ENCODE data around the gene MEPCE.
A peak's percentile ranks its signal among the peaks of the same experiment; 100 is the strongest.
"Not testable (repeated sequence)": the region's sequence is repeated elsewhere in the genome, so short reads cannot be mapped to it uniquely, and the experiment has no call there.

MEPCE gene

DNA sequence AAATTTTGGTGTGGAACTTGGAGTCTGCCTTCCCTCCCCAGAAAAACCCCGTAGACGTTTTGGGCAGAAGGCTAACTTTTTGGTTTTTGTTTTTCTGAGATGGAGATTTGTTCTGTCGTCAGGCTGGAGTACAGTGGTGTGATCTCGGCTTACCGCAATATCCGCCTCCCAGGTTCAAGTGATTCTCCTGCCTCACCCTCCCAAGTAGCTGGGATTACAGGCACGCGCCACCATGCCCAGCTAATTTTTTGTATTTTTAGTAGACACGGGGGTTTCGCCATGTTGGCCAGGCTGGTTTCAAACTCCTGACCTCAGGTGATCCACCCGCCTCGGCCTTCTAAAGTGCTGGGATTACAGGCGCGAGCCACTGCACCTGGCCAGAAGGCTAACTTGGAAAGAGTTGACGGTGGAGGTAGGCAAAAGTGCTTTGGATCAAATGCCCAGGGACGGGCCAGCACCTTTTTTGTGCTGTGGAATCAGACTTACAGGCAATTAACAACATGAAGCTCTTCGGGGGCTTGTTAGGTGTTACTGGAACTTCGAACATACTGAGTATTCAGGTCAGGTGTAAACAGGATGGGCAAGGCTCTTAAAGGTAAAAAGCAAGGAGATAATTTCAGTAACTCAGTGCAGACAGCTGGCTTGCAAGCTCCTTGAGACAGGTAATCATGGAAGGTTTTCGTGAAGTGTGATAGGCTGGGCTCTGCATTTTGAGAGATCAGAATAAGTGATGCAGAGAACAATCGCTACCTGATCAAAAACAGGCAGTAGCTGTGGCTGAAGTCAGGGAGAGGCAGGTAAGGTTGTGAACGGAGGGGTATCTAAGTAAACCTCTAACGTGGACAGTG lies 4.9 kb downstream of the MEPCE start:
- no peak for DNase-seq

DNA sequence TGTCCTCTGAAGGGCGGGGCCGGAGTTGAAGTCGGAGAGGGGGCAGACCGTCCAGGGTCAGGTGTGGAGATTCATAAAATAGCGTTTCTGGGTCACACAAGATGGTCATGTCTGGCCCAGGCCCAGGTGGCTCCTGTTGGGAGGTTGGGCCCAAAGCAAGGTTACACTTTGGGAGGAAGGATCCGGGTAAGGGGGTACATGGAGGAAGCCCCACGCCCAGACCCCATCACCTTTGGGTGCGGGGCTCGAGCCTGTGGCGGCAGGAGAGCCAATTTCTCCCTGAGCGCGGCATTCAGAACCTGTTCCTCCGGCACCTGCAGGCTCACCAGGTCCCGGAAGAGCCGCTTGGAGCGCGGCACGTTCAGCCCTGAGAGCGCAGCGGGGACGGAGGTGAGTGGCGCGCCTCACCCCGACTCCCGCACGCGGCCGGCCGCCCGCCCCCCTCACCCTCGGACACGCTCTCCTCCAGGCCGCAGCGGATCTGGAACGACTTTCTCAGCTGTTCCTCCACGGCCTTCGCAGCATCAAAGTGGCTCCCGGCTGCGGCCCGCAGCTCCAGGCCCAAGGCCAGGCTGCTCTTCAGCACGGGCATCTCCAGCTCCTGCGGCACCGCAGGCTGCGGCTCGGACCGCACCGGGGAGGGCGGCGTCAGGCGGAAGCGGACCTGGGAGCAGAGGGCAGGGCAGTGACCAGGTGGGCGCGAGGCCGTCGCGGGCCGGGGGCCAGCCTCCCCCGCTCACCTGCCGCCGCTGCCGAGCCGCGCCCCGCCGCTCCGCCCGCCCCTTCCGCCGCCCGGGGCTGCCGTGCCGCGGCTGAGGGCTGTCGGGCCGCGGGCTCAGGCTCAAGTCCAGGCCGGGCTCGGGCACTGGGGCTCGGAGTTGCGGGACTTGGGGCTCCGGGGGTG lies 6.0 kb downstream of the MEPCE start:
- peak; percentile 73 for DNase-seq

DNA sequence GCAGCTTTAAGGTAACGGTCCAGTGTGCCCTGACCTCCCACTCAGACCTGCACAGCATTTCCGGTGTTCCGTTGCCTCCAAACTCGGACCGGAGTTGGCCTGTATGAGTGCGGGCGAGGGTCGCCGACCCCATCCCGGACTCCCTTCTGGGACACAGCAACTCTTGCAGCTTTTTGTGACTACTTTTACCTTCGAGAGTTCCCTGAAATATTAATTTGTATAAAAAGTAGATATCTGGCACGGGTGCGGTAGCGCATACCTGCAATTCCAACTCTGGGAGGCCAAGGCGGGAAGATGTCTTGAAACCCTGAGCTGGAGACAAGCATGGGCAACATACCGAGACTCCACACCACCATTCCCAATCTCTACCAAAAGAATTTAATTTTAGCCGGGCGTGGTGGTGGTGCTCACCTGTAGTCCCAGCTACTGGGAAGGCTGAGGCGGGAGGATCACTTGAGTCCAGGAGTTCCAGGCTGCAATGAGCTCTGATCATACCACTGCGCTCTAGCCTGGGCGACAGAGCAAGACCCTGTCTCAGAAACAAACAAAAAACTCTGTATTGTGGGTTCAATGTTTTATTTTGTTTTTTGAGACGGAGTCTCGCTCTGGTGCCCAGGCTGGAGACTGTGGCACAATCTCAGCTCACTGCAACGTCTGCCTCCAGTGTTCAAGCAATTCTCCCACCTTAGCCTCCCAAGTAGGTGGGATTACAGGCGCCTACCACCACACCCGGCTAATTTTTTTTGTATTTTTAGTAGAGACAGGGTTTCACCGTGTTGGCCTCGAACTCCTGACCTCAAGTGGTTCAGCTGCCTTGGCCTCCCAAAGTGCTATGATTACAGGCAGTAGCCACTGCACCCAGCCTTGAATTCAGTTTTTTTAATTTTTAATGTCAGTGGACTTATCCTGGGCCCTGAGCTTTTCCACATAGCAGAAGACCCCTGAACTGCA lies 7.8 kb downstream of the MEPCE start:
- no peak for DNase-seq

DNA sequence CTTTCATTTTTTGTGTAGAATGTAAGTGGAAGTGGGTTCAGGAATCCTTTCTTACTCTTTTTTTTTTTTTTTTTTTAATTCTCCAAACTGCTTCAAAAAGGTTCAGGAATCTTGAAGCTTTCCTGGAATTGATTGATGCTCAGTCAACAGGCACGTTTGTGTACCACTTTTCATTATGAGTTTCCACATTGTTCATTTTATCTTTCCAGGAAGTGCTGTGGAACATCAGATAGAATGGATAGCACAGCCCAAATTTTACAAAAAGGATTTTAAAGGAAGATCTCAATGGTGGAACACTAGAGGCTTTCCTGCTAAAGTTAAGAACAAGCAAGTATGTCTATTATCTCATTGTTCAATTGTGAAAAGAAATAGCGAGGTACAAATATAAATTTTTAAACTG lies 8.5 kb downstream of the MEPCE start:
- DNase-seq: no peak

DNA sequence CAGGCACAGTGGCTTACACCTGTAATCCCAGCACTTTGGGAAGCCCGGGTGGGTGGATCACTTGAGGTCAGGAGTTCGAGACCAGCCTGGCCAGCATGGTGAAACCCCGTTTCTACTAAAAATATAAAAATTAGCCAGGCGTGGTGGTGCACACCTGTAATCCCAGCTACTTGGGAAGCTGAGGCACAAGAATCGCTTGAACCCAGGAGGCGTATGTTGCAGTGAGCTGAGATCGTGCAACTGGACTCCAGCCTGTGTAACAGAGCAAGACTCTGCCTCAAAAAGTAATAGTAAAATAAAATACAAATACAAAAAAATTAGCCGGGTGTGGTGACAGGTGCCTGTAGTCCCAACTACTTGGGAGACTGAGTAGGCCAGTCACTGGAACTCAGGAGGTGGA lies 9.1 kb downstream of the MEPCE start:
- not testable (repeated sequence) for DNase-seq

DNA sequence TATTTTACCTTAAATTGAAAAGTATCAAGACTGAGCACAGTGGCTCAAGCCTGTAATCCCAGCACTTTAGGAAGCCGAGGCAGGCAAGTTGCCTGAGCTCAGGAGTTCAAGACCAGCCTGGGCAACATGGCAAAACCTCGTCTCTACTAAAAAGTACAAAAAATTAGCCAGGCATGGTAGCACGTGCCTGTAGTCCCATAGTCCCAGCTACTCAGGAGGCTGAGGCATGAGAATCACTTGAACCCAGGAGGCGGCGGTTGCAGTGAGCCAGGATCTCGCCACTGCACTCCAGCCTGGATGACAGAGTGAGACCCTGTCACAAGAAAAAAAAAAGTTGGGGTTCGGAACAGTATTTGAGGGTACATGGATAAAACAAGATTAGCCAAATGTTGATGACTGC lies 9.6 kb downstream of the MEPCE start:
- not testable (repeated sequence) for DNase-seq

DNA sequence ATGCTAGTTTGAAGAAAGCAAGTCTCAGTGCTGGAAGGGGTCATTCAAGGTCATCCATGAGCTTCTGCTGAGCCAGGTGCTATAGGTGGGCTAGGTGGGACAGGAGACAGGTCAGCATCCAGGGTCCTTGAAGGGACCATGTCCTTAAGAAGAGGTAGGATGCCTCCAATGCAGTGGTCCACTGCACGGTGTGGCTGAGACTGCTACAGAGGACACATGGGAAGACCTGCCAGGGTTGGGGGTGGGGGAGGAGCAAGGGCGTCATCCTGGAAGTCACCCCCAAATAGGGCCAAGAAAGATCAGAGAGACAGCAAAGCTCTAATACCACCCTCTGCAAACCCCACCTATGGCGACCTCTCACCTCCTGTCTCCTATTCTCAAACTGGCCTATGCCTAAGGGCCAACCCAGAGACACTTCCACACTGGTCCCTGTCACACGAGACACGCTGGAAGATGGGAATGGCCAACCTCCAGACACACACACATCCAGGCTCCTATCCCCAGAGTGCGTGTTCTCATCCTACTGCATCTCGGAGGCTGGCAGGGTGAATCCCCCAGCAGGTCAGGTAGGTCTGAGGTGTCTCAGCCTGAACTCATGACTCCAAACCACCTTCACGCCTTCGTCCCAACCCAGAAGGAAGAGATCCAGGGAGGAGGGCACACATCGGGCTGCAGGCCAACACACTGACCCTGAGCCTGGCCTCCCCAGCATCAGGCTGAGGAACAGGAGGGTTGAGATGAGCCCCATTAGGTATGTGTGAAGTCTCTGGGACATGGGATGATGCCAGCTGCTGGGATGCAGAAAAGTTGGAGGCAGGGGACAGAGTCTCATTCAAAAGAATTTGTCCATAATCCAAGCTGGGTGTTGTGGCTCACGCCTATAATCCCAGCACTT lies 12.3 kb downstream of the MEPCE start:
- DNase-seq: no peak

DNA sequence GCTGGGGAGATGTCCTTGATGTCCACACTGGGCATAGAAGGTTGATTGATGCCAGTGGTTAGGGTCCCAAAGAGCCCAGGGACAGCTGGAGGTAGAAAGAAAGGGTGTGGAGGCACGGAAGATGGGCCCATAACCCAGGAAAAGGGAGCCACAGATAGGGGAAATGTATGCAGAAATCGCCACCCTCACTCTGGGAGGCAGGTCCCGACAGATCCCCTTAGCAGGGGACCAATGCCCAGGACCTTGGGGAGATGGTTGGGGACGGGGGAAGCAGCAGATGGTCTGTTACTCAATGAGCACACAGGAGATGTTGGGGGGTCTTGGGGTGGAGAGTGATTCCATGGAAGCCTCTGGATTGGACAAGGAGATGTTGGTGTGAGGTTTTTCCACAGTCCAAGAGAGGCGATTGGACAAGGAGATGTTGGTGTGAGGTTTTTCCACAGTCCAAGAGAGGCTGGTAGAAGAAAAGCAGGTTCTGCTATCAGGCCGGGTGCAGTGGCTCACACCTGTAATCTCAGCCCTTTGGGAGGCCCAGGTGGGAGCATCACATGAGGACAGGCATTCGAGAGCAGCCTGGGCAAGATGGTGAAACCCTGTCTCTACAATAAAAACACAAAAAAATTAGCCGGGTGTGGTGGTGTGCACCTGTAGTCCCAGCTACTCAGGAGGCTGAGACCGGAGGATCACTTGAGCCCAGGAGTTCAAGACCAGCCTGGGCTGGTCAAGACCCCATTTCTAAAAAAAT lies 13.6 kb downstream of the MEPCE start:
- DNase-seq: no peak

DNA sequence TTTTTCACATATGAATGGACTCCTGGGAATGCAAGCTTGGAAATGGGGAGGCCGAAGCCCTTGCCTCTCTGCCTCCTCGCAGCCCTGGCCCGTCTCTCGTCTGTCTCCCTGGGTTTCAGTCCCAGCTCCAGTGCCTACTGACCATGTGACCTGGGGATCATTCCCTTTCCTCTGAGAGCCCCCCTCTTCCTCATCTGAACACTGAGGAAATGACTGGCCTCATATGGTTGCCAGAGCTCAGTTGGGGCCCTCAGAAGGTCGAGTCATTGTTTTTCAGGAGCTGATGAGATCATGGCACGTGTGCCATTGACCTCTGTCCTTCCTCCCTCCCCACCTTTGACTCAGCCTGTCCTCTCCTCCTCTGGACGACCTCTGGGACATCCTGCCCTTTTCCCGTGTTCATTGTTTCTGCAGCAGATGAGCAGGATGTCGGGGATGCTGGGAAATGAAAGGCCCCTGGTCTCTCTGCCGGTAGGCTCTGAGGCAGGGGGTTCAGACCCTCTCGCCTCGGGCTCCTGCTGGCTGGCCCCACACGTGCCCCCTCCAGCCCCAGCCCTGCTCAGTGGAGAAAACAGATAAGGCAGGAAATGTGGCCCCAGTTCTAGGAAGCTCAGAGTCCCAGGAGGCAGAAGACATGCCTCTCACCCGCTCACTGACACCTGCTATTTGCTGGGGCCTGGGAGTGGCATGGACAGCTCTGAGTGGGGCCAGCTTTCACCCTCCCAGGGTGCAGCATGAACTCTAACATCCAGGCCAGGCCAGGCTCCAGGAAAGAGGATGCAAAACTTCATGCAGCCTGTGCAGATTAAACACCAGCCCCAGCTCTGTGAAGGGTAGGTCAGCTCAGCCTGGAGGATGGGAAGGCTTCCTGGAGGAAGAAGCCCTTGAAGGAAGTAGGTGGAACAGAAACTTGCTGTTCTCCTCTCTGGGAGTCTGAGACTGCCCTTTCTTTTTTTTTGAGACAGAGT lies 15.0 kb downstream of the MEPCE start:
- peak; percentile 51 for DNase-seq

DNA sequence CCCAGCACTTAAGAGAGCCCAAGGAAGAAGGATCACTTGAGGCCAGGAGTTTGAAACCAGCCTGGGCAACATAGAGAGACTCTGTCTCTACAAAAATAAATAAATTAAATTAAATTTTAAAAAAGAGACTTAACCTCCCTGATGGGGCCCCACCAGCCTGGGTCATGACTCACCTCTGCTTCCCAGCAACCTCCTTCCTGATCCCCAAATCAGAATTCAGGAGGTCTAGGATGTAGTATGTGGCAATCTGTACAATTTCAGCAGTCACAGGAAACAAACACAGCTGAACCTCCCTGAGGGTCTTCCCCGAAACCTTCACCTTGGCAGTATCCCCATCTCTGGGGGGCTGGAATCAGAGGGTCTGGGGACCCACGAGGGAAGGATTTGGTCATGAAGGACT lies 16.4 kb downstream of the MEPCE start:
- DNase-seq: no peak

DNA sequence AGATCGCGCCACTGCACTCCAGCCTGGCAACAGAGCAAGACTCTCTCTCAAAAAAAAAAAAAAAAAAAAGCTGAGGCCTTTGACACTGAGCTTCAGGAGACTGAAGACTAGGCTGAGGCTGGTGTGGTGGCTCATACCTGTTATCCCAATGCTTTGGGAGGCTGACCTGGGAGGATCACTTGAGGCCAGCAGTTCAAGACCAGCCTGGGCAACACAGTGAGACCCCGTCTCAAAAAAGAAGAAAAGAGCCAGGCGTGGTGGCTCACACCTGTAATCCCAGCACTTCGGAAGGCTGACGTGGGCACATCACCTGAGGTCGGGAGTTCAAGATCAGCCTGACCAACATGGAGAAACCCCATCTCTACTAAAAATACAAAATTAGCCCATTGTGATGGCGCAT lies 17.7 kb downstream of the MEPCE start:
- not testable (repeated sequence) for DNase-seq

DNA sequence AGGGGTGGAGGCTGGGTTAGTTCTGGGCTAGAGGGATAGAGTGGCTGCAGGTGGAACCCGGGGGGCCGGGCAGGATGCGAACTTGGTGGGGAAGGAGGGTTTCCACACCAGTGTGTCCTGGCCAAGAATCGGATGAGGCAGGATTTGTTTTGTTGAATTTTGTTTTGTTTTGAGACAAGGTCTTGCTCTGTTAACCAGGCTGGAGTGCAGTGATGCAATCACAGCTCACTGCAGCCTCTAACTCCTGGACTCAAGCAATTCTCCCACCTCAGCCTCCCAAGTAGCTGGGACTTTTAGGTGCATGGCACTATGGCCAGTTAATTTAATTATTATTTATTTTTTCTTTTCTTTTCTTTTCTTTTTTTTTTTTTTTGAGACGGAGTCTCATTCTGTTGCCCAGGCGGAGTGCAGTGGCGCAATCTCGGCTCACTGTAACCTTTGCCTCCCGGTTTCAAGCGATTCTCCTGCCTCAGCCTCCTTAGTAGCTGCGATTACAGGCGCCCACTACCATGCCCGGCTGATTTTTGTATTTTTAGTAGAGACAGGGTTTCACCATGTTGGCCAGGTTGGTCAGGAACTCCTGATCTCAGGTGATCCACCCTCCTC lies 19.7 kb downstream of the MEPCE start:
- DNase-seq: no peak

DNA sequence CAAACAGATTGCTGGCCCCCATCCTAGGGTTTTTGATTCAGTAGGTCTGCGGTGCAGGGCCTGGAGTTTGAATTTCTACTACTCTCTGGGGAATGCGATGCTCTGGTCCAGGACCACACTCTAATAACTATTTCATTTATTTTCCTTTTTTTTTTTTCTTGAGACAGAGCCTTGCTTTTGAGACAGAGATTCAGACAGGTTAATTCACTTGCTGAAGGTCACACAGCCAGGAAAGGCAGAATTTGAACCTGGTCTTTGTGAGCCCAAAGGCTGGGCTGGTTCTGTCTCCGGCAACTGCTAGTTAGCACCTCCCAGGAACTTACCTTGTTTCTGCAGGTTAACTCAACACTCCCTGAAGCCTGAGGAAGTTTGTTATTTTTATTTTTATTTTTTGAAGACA lies 22.9 kb downstream of the MEPCE start:
- DNase-seq: no peak

DNA sequence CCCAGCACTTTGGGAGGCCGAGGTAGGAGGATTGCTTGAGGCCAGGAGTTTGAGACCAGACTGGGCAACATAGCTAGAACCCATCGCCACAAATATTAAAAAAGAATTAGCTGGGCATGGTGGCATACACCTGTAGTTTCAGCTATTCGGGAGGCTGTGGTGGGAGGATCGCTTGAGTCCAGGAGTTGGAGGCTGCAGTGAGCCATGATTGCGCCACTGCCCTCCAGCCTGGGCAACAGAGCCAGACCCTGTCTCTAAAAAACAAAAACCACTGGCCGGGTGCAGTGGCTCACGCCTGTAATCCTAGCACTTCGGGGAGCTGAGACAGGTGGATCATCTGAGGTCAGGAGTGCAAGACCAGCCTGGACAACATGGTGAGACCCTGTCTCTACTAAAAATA lies 24.2 kb downstream of the MEPCE start:
- not testable (repeated sequence) for DNase-seq

DNA sequence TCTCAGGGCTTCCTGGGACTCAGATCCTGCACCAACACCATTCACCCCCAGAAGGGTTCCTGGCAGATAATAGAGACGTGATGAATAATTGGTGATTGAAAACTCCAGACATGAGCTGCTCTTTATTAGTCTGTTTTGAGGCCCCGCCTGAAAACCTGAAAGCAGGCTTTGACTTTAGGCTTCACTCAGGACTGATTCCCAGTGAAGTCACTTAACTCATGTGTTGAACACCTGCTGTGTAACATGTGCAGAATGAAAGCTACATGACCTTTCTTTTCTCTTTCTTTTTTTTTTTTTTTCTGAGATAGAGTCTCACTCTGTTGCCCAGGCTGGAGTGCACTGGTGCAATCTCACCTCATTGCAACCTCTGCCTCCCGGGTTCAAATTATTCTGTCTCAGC lies 25.6 kb downstream of the MEPCE start:
- no peak for DNase-seq

DNA sequence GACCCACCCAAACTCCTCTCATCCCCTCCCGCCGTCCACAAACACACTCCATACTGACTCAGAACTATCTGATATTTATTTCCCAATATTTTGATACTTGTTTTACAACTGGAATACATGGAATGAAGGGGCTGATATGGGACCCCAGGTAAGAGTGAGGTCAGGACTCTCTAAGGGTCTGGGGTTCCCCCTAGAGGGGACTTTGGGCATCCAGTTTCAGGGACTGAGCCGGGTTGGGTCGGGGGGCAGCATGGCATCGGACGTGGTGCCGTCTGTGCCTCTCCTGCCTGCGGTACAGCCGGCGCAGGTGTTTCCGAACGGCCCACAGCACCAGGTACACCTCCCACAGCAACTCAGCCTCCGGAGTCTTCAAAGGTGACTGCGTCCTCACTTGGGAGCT lies 26.9 kb downstream of the MEPCE start:
- no peak for DNase-seq

DNA sequence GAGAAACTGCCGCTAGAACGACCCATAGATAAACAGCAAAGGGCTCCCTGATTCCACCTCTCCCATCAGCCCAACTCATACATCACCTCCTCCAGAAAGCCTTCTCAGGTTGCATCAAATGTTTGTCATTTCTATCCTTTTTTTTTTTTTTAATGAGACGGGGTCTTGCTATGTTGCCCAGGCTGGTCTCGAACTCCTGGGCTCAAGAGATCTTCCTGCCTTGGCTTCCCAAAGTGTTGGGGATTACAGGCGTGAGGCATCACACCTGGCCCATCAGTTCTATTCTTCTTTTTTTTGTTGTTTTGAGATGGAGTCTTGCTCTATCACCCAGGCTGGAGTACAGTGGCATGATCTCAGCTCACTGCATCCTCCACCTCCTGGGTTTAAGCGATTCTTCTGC lies 27.4 kb downstream of the MEPCE start:
- DNase-seq: no peak

DNA sequence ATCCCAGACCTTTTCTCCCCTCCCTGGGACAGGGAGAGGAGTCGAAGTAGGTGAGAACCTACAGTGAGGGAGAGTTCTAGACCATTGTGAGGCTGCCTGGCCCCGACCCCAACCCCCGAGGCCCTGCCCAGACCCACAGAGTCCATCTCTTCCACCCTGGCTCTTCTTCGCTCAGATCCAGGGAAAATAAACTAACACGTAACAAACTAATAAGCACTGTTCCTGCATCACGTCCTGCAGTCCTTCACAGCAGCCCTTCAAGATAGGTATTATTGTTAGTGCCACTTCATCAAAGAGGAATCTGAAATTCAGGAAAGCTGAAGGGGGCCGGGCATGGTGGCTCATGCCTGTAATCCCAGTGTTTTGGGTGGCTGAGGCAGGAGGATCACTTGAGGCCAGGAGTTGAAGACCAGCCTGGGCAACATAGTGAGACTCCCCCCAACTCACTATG lies 34.6 kb downstream of the MEPCE start, which contains the start of gene SPACDR:
Gene SPACDR (minus strand): TSS at position 51 of the 451 bp plus-strand sequence. CDS start 235 bp downstream, outside the sequence.
- no peak for DNase-seq

DNA sequence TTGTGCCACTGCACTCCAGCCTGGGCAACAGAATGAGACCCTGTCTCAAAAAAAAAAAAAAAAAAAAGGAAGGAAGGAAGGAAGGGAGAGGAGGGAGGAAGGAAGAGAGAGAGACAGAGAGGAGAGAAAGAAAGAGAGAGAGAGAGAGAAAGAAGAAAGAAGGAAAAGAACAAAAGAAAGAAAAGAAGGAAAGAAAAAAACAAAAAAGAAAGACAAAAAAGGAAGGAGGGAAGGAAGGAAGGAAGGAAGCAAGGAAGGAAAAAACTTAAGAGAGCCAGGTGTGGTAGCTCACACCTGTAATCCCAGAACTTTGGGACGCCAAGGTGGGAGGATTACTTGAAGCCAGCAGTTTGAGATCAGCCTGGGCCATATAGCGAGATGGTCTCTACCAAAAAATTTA lies 35.2 kb downstream of the MEPCE start:
- DNase-seq: no peak
